NK-92 (cell line): Measurements from ENCODE around the gene SERGEF.

ENCODE experiments used
- DNase-seq: peaks from one replicate; lab custom pipeline; 2025; ENCODE audit not compliant: unreplicated experiment; lab: John Stamatoyannopoulos, UW

SERGEF gene

GRCh38 chr11:18012906-18013781 lies at the start of gene SERGEF:
Gene SERGEF (minus strand): TSS chr11:18013047. CDS start chr11:18013010, 37 bp downstream.
- peak; percentile 47 for DNase-seq

DNA sequence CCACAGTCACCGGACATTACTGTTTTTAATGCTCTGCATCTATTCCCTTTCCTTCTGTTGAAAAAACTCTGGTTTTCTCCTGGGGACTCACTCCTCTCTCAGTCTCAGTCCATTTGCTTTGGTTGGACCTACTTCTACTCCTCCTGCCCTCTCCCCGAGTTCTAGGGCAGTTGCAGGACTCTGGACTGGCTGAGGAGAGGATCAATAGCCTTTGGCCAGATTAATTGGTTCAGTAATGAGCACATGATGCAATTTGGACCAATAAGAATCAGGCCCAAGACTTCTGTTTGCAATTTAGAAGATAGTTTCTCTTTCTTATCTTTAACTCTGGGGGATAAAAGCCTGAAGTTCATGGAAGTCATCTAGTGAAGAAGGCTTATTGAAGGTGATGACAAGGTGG lies 48.5 kb upstream of the SERGEF start:
- no peak for DNase-seq

DNA sequence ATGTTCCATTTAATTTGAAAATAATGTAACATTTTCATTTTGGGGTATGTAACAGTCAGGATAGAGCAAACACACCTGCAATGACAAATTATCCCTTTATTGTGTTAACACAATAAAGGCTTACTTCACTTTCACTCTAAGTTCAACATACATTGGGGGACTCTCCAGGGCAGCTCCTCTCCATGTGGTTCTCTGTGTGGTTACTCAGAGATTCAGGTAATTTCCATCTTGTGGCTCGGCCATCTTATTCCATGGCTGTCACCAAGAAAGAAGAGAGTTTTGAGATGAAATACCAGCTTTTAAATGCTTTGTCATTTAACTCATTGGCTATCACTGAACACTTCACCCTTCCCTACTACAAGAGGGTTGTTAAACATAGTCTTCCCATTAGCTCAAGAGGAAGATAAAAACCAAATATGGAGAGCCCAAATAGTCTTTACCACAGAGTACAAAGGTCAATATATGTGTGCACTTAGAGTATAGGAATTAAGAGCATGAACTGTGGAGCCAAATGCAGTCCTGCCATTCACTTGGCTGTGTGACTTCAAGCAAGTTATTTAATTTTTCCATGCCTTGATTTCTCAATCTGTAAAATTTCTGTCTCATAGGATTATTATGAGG lies 43.8 kb upstream of the SERGEF start:
- DNase-seq, result no peak

DNA sequence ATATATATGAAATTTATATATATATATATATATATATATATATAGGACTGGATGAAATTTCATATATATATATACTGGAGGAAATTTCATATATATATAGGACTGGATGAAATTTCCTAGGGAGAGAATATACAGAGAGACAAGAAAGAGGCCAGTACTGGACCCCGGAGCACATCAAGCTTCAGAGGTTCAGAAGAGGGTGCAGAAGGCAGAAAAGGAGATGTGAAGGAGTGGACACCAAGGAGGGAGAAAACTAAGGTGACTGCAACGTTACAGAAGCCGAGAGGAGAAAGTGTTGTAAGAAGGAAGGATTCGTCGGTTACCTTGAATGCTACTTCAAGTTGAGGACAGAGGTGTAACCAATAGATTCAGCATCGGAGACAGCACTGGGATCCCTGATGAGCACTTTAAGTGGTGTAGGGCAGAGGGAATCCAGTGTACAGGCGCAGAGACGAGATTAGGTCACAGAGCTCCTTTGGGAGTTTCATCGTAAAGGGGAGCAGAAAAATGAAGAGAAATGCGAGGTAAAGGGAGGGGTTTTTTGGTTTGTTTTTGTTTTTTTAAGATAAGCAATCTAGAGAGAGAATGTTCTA lies 41.8 kb upstream of the SERGEF start:
- no peak for DNase-seq

GRCh38 chr11:18050848-18051247 lies 38.0 kb upstream of the SERGEF start:
- no peak for DNase-seq

GRCh38 chr11:18046116-18046777 lies 33.4 kb upstream of the SERGEF start, which contains the start of gene TPH1:
Gene TPH1 (minus strand): TSS chr11:18046269. CDS start chr11:18040762, 5,507 bp downstream.
- DNase-seq, result no peak

DNA sequence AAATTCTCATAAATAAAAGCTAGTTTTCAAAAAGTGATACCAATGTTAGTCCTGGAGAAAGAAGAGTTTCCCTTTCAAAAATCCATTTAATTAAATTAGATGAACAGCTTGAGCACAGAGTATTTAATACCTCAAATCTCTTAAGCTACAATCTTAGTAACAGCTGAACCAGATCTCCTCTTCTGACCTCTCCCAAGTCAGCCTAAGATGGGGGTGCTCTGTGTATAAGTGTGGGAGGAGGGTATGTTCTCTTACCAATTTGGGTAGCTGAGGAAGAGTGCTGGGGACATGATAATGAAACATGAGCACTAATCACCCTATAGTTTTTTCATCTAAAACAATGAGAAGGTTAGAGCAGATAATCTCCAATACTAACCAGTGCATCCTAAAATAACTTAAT lies 23.6 kb upstream of the SERGEF start:
- no peak for DNase-seq

DNA sequence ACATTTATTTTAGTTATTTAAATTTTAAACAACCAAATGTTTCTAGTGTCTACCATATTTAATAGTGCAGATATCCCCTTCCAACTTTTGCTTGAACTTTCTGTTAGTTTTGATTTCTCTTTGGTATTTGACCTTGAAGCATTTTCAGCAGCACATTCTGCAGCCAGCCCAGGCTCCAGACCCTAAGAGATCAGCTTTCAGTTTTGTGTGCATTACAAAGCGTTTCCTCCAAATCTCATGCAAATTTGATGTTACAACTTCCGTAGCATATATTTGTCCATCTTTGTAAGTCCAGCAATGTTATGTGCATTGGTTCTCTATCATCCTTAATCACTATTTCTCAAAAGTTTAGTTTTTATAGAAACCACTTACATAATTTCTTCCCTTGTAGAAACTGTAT lies 14.6 kb upstream of the SERGEF start:
- DNase-seq, result no peak

DNA sequence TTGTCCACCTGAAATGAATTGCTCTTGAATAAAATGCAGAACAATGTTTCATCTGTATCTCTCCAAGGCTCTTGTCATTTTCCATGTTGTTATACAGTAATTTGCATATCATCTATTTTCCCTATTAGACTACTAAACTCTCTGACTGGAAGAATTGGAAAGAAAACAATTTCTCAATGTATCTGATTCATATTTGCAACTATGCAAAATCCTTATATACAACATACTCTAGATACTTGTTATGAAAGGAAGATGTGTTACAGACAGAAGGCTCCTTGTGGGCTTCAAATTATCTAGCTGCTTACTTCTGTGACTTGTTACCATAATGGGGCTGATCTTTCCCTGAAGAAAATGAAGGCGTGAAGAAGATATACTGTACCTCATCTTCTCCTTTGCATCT lies 9.6 kb upstream of the SERGEF start:
- no peak for DNase-seq

GRCh38 chr11:18019650-18020049 lies 6.8 kb upstream of the SERGEF start:
- no peak for DNase-seq

GRCh38 chr11:18016789-18017188 lies 3.9 kb upstream of the SERGEF start:
- DNase-seq, result no peak

DNA sequence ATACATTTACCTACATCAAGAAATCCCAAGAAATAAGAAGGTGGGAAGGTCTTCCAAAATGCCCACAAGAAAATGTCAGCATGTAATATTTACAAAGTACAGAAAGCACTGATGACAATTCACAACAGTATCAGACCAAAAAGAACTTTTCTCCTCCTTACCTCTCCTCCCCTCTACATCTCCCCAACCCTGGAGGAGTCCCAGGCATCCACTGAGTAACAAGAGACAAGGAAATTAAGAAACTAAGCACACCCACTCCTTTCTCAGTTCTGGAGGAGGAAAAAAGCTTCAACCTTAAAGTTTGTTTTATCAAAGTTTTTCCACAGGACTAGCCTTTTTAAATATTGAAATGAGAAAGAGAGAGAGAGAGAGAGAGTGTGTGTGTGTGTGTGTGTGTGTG lies 2.0 kb upstream of the SERGEF start:
- DNase-seq, result no peak

- DNase-seq, result no peak
Observed at GRCh38 chr11:18013790-18014507, 1.1 kb upstream of the SERGEF start.

DNA sequence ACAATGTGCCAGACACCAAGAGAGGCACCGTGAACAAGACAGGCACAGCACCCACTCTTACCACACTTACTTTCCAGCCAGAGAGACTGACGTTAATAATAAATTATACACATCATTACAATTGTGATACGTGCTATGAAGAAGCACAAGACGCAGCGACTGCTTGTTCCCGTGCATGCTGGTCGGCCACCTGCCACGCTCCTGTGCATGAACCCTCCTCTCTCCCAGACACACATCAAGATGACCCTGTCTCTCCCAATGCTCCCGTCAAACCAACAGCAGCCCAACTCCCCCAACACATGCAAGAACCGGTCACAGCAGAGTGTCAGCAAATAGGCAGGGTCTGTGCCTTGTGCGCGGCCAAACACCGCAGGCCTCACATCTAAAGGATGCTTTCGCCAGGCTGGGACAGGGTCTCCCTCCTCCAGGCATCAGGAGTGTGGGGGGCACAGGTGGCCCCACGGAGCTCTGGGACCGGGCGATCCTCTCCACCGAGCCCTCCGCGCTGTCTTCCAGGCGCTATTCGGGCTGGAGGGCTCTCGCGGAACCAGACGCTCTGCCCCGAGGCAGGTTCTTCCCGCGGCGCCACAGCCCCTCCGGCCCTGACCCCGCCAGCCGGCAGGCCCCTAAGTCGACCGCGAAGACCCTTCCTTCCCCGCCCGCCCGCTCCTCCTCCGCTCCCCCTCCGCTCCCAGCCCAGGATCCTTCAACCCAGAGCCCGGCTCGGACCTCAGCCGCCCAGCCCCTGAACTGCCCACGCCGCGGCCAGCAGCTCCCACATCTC lies 533 bp downstream of the SERGEF start:
- no peak for DNase-seq

- no peak for DNase-seq
Observed at GRCh38 chr11:18011633-18012032, 1.2 kb downstream of the SERGEF start.

DNA sequence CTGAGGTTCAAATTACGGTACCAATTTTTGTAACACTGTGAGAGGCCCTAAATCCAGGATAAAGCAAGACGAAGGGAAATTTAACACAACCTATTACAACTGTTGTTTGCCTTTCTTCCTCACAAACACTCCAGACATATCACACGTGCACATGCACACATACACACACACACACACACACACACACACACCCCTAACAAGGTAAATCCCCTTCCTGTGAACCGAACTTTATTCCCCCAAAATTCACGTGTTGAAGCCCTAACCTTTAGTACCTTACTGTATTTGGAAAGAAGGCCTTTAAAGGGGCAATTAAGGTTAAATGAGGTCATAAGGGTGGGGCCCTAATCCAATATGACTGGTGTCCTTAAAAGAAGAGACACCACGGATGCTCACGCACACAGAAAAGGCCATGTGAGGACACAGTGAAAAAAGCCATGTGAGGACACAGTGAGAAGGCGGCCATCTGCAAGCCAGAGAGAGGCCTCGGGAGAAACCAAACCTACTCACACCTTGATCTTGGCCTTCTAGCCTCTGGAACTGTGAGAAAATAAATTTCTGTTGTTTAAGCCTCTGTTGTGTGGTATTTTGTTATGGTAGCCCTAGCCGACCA lies 1.8 kb downstream of the SERGEF start:
- DNase-seq, result no peak

- no peak for DNase-seq
Observed at GRCh38 chr11:18010121-18010670, 2.7 kb downstream of the SERGEF start.

- DNase-seq, result no peak
Observed at GRCh38 chr11:18005376-18006129, 7.3 kb downstream of the SERGEF start.

GRCh38 chr11:18001191-18001590 lies 11.7 kb downstream of the SERGEF start:
- DNase-seq, result no peak
